Stimulated activated CD8-positive, alpha-beta memory T cell treated with anti-CD3 and anti-CD28 coated beads, Interleukin-15, amount 100 ng/mL, for 24 hours (primary cell): ENCODE results near the gene SPCS2.
A peak's percentile ranks its signal among the peaks of the same experiment; 100 is the strongest.

ENCODE experiments used
- DNase-seq: peaks from one replicate; pipeline ENCODE4 v3.0.0-alpha.2; 2020; ENCODE audit warnings: low read depth

SPCS2 gene

GRCh38 chr11:74948898-74949752 is at the start of gene SPCS2, which contains the start of gene XRRA1:
TSS of gene SPCS2 (plus strand) at chr11:74949266. CDS start at chr11:74949286, 20 bp downstream.
TSS of gene XRRA1 (minus strand) at chr11:74949091. CDS start at chr11:74940878, 8,213 bp downstream.
- DNase-seq, result peak; percentile 88

- DNase-seq, result no peak
Measured at GRCh38 chr11:74902342-74902741, 46.7 kb upstream of the SPCS2 start.

GRCh38 chr11:74905326-74905725 is 43.7 kb upstream of the SPCS2 start:
- no peak for DNase-seq

- no peak for DNase-seq
Measured at GRCh38 chr11:74909385-74909784, 39.7 kb upstream of the SPCS2 start.

GRCh38 chr11:74909812-74910211 is 39.3 kb upstream of the SPCS2 start:
- no peak for DNase-seq

GRCh38 chr11:74923125-74923524 is 25.9 kb upstream of the SPCS2 start:
- DNase-seq, result no peak

- DNase-seq, result no peak
Measured at GRCh38 chr11:74925281-74925680, 23.8 kb upstream of the SPCS2 start.

GRCh38 chr11:74926304-74927030 is 22.6 kb upstream of the SPCS2 start:
- no peak for DNase-seq

- no peak for DNase-seq
Measured at GRCh38 chr11:74927496-74927895, 21.6 kb upstream of the SPCS2 start.

GRCh38 chr11:74929431-74930363 is 19.4 kb upstream of the SPCS2 start:
- DNase-seq, result peak; percentile 33

GRCh38 chr11:74932169-74932568 is 16.9 kb upstream of the SPCS2 start:
- DNase-seq, result no peak

- no peak for DNase-seq
Measured at GRCh38 chr11:74932797-74933196, 16.3 kb upstream of the SPCS2 start.

GRCh38 chr11:74933765-74934164 is 15.3 kb upstream of the SPCS2 start:
- no peak for DNase-seq

- no peak for DNase-seq
Measured at GRCh38 chr11:74935285-74935684, 13.8 kb upstream of the SPCS2 start.

- DNase-seq, result no peak
Measured at GRCh38 chr11:74936087-74936486, 13.0 kb upstream of the SPCS2 start.

GRCh38 chr11:74936976-74937375 is 12.1 kb upstream of the SPCS2 start:
- no peak for DNase-seq

GRCh38 chr11:74937696-74938475 is 11.2 kb upstream of the SPCS2 start:
- DNase-seq, result no peak

GRCh38 chr11:74941492-74941891 is 7.6 kb upstream of the SPCS2 start:
- no peak for DNase-seq

GRCh38 chr11:74942073-74942759 is 6.8 kb upstream of the SPCS2 start:
- DNase-seq, result no peak

- DNase-seq, result no peak
Measured at GRCh38 chr11:74948546-74948897, 544 bp upstream of the SPCS2 start.

GRCh38 chr11:74949753-74950137 is 679 bp downstream of the SPCS2 start:
- no peak for DNase-seq
